Measurements from ENCODE around the gene MARCHF2. TPM values are rescaled to one million over a fixed set of nuclear protein-coding genes. Genes with fewer than 3 reads are reported as not detected.
A peak's percentile ranks its signal among the peaks of the same experiment; 100 is the strongest.

Gene MARCHF2
- total RNA-seq, 4 donors from 2014 or later: 86.1 to 381 (median 118) TPM

DNA sequence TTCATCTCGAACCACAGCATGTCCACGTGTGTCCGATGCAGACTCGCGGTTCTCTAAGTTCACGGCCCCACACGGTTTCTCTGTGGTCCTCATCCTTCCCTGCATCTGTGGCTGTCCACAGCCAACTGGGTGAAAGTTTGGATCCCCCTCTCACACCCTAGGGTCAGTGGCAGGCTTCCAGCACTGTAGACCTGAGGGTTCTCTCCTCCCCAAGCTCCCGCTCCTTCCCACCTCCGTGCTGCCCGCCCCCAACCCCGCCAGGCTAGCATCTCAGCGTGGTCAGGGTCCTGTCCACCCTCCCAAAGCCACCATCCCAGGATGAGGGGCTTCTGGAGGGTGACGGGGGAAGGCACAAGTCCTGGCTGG, 46.2 kb upstream of the MARCHF2 start:
- Histone ChIP-seq H3K36me3 (no peaks in the 10 kb centered on the region), H3K27ac (peak overlapping the region; percentile 63 to 94 (median 72)), H3K4me1 (peaks cover 26 to 68% (median 51%) of the 10 kb centered on the region in 4 donors), H3K27me3 (peaks cover 29% of the 10 kb centered on the region), H3K9me3 (no peaks in the 10 kb centered on the region), H3K4me3 (peak overlapping the region in 2 of 4 donors; percentile 3 to 11)
- TF ChIP-seq, protein P1, sequence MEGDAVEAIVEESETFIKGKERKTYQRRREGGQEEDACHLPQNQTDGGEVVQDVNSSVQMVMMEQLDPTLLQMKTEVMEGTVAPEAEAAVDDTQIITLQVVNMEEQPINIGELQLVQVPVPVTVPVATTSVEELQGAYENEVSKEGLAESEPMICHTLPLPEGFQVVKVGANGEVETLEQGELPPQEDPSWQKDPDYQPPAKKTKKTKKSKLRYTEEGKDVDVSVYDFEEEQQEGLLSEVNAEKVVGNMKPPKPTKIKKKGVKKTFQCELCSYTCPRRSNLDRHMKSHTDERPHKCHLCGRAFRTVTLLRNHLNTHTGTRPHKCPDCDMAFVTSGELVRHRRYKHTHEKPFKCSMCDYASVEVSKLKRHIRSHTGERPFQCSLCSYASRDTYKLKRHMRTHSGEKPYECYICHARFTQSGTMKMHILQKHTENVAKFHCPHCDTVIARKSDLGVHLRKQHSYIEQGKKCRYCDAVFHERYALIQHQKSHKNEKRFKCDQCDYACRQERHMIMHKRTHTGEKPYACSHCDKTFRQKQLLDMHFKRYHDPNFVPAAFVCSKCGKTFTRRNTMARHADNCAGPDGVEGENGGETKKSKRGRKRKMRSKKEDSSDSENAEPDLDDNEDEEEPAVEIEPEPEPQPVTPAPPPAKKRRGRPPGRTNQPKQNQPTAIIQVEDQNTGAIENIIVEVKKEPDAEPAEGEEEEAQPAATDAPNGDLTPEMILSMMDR (IDR thresholded peaks at IDR 0.05): no peak
- 49 to 90% methylated on average over 2 to 13 of the region's 13 CpGs for WGBS, 2 donors (ENCODE audit: low coverage in 1 of 2)
- in situ Hi-C loops (cut with MboI; ENCODE audit: low pct_ligation_motif_present in 1 of 4, low pct_unique_long_range_greater_than_20kb in 1 of 4, low sequenced_read_pairs in 3 of 4): no loop called here
- peak; percentile 30 for DNase-seq
- intact Hi-C loops (cut with DNase I; ENCODE audit: low total_unique reads): loop anchor here (10.0 kb wide), 1 partner anchor 78 kb away; the partner anchor contains the start of gene HNRNPM

DNA sequence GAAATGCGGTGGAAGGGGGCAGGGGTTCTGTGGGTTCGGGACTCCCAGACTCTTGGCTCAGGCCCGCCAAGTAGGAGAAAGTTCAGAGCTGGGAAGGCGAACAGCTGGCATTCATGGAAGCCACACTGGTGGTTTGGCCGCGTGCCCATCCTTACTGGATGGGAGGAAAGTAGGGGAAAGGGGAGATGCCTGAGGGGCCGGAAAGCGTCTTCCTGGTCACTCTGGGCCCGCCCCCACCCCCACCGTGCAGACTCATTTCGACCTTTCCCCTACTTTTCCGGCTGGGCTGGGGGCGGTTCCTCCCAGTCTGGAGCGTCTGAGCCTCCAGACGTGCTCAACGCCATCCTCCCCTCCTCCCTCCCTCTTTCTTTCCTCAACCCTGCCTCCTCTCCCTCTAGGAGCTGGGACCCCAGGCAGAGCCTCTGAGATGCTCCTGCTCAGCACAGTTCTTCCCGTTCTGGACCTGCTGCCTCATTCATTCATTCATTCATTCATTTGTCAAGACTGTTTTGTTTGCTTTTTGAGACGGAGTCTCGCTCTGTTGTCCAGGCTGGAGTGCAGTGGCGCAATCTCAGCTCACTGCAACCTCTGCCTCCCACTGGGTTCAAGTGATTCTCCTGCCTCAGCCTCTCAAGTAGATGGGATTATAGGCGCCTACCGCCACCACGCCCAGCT, 45.6 kb upstream of the MARCHF2 start:
- peak overlapping the region; percentile 63 to 94 (median 72) for H3K27ac ChIP-seq
- H3K27me3 ChIP-seq: peaks cover 29% of the 10 kb centered on the region
- DNase-seq: peak; percentile 87
- intact Hi-C loops (cut with DNase I; ENCODE audit: low total_unique reads): loop anchor here (10.0 kb wide), 1 partner anchor 77 kb away; the partner anchor contains the start of gene HNRNPM
- in situ Hi-C loops (cut with MboI; ENCODE audit: low pct_ligation_motif_present in 1 of 4, low pct_unique_long_range_greater_than_20kb in 1 of 4, low sequenced_read_pairs in 3 of 4): no loop called here
- H3K4me1 ChIP-seq: peaks cover 22 to 62% (median 46%) of the 10 kb centered on the region in 4 donors
- 19 to 44% methylated on average over 10 to 21 of the region's 23 CpGs for WGBS, 2 donors (ENCODE audit: low coverage in 1 of 2)
- no peaks in the 10 kb centered on the region for H3K9me3 ChIP-seq
- peak overlapping the region in 2 of 4 donors; percentile 3 to 11 for H3K4me3 ChIP-seq
- TF ChIP-seq POLR2AphosphoS5 (IDR thresholded peaks at IDR 0.05) (peak; percentile 54 to 74 (median 64)), POLR2A (IDR thresholded peaks at IDR 0.05) (no peak), EP300 (IDR thresholded peaks at IDR 0.05; ENCODE audit: low read depth) (peak; percentile 17)
- H3K36me3 ChIP-seq: no peaks in the 10 kb centered on the region

DNA sequence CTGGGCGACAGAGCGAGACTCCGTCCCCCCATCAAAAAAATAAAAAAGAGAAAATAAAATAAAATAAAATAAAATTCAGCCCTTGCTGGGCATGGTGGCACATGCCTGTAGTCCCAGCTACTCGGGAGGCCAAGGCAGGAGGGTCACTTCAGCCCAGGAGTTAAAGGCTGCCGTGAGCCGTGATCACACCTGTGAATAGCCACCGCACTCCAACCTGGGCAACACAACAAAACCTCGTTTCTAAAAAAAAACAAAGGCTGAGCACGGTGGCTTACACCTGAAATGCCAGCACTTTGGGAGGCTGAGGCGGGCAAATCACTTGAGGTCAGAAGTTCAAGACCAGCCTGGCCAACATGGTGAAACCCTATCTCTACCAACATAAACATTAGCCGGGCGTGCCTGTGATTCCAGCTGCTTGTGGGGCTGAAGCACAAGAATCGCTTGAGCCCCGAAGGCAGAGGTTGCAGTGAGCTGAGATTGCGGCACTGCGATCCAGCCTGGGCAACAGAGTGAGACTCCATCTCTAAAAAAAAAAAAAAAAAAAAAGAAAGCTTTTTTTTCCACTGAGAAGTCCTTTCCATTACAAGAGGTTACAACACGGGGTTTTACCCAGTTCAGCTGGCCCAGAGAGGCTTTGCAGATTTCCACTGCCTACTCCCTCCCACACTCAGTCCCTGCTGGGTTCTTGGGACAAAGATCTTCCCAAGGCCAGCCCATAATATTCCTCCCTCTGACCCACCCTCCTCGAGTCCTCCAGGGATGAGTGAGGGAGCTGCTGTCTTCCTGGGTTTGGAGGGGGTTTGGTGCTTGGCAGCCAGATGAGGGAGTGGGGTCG, 42.7 kb upstream of the MARCHF2 start:
- intact Hi-C loops (cut with DNase I; ENCODE audit: low total_unique reads): no loop called here
- H3K9me3 ChIP-seq: no peaks in the 10 kb centered on the region
- in situ Hi-C loops (cut with MboI; ENCODE audit: low pct_ligation_motif_present in 1 of 4, low pct_unique_long_range_greater_than_20kb in 1 of 4, low sequenced_read_pairs in 3 of 4): no loop called here
- 73 to 74% methylated on average over 9 to 18 of the region's 19 CpGs for WGBS, 2 donors (ENCODE audit: low coverage in 1 of 2)
- no peaks in the 10 kb centered on the region for H3K36me3 ChIP-seq
- H3K27ac ChIP-seq: peak overlapping the region in 1 of 4 donors; percentile 21
- no peak overlapping the region for H3K4me3 ChIP-seq
- DNase-seq: no peak
- peaks cover 17 to 33% (median 31%) of the 10 kb centered on the region in 4 donors for H3K4me1 ChIP-seq
- TF ChIP-seq EP300 (IDR thresholded peaks at IDR 0.05; ENCODE audit: low read depth): no peak
- TF ChIP-seq, protein P1 (IDR thresholded peaks at IDR 0.05): no peak
- no peak for TF ChIP-seq POLR2AphosphoS5 (IDR thresholded peaks at IDR 0.05)
- no peak for TF ChIP-seq POLR2A (IDR thresholded peaks at IDR 0.05)
- H3K27me3 ChIP-seq: peaks cover 2% of the 10 kb centered on the region

DNA sequence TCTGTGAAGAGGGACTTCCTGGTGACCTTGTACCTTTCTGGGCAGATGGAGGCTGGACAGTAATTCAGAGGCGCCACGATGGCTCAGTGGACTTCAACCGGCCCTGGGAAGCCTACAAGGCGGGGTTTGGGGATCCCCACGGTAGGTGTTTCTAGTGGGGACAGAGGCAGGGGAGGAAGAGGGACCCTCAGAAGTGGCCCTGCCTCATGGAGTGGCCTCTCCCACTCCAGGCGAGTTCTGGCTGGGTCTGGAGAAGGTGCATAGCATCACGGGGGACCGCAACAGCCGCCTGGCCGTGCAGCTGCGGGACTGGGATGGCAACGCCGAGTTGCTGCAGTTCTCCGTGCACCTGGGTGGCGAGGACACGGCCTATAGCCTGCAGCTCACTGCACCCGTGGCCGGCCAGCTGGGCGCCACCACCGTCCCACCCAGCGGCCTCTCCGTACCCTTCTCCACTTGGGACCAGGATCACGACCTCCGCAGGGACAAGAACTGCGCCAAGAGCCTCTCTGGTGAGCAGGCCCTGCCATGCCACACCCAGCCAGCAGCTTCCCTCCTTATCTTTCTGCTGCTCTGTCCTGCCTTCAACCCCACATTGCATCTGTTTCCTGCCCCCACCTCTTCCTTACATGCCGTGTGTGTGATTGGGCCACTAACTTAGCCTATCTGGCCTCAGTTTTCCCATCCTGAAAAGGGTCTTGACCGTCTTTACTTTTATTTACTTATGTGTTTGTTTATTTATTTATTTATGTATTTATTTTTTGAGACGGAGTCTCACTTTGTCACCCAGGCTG, 41.9 kb upstream of the MARCHF2 start:
- no peaks in the 10 kb centered on the region for H3K36me3 ChIP-seq
- no peaks in the 10 kb centered on the region for H3K27me3 ChIP-seq
- WGBS, 2 donors (ENCODE audit: low coverage in 1 of 2): 76 to 78% methylated on average over 3 to 28 of the region's 28 CpGs
- in situ Hi-C loops (cut with MboI; ENCODE audit: low pct_ligation_motif_present in 1 of 4, low pct_unique_long_range_greater_than_20kb in 1 of 4, low sequenced_read_pairs in 3 of 4): no loop called here
- TF ChIP-seq EP300 (IDR thresholded peaks at IDR 0.05; ENCODE audit: low read depth) (no peak), POLR2A (IDR thresholded peaks at IDR 0.05) (no peak), POLR2AphosphoS5 (IDR thresholded peaks at IDR 0.05) (no peak)
- TF ChIP-seq, protein P1 (IDR thresholded peaks at IDR 0.05): no peak
- H3K9me3 ChIP-seq: no peaks in the 10 kb centered on the region
- DNase-seq: no peak
- peaks cover 17 to 31% (median 29%) of the 10 kb centered on the region in 4 donors for H3K4me1 ChIP-seq
- H3K27ac ChIP-seq: peak overlapping the region in 1 of 4 donors; percentile 21
- intact Hi-C loops (cut with DNase I; ENCODE audit: low total_unique reads): no loop called here
- H3K4me3 ChIP-seq: no peak overlapping the region

Data from transverse colon (tissue), 4 donors.